Type B pancreatic cell (in vitro differentiated cells): ENCODE results near the gene BCKDK. TPM values are rescaled to one million over a fixed set of nuclear protein-coding genes. Genes with fewer than 3 reads are reported as not detected.
A peak's percentile ranks its signal among the peaks of the same experiment; 100 is the strongest.
"Not testable (repeated sequence)": the region's sequence is repeated elsewhere in the genome, so short reads cannot be mapped to it uniquely, and the experiment has no call there.

Experiments used
- DNase-seq: peaks from one replicate; pipeline ENCODE4 v3.0.0; 2021; ENCODE audit warnings: mixed read lengths; ENCODE audit not compliant: unreplicated experiment; ENCODE audit errors: extremely low spot score
- H3K27ac Mint-ChIP-seq: 2 replicates; pipeline ENCODE4 v1.8.0; 2021; ENCODE audit warnings: mild to moderate bottlenecking, mixed read lengths
- H3K27me3 Mint-ChIP-seq: 2 replicates; pipeline ENCODE4 v1.8.0; 2021; ENCODE audit warnings: mixed read lengths
- H3K36me3 Mint-ChIP-seq: 2 replicates; pipeline ENCODE4 v1.8.0; 2021; ENCODE audit warnings: mixed read lengths
- H3K4me1 Mint-ChIP-seq: one replicate; pipeline ENCODE4 v1.8.0; 2021; ENCODE audit warnings: mixed read lengths; ENCODE audit not compliant: unreplicated experiment
- H3K4me3 Mint-ChIP-seq: 2 replicates; pipeline ENCODE4 v1.8.0; 2021; ENCODE audit warnings: mild to moderate bottlenecking, mixed read lengths
- H3K9me3 Mint-ChIP-seq: 2 replicates; pipeline ENCODE4 v1.8.0; 2021; ENCODE audit warnings: mixed read lengths
- CTCF ChIP-seq: fragments of 200-600 bp; sonication (generic); conservative IDR thresholded peaks from 2 replicates; pipeline ENCODE4 v1.5.0; 2021; ENCODE audit warnings: antibody characterized with exemption, mild to moderate bottlenecking
- total RNA-seq: library from RNA; stranded (reverse); gene quantifications from 2 replicates; pipeline ENCODE4 v1.2.1, GENCODE V29; 2021; ENCODE audit warnings: low replicate concordance

BCKDK gene
- total RNA-seq, 1 donor from 2014 or later: 44.5 TPM

GRCh38 chr16:31147574-31147973 lies 39.4 kb downstream of the BCKDK start:
- Mint-ChIP-seq H3K27me3 (peaks cover 37% of the 10 kb centered on the region), H3K9me3 (no peaks in the 10 kb centered on the region), H3K27ac (no peak overlapping the region), H3K36me3 (no peaks in the 10 kb centered on the region), H3K4me1 (no peaks in the 10 kb centered on the region), H3K4me3 (peak overlapping the region; percentile 78)
- TF ChIP-seq CTCF: no peak
- DNase-seq: no peak

GRCh38 chr16:31148281-31148728 lies 40.1 kb downstream of the BCKDK start:
- H3K9me3 Mint-ChIP-seq: no peaks in the 10 kb centered on the region
- H3K36me3 Mint-ChIP-seq: no peaks in the 10 kb centered on the region
- H3K27ac Mint-ChIP-seq: no peak overlapping the region
- H3K27me3 Mint-ChIP-seq: peaks cover 37% of the 10 kb centered on the region
- H3K4me1 Mint-ChIP-seq: no peaks in the 10 kb centered on the region
- DNase-seq: no peak
- peak overlapping the region; percentile 78 for H3K4me3 Mint-ChIP-seq
- TF ChIP-seq CTCF: no peak

- TF ChIP-seq CTCF: no peak
- Mint-ChIP-seq H3K9me3 (no peaks in the 10 kb centered on the region), H3K27me3 (peaks cover 37% of the 10 kb centered on the region), H3K4me3 (no peak overlapping the region), H3K4me1 (no peaks in the 10 kb centered on the region), H3K36me3 (no peaks in the 10 kb centered on the region), H3K27ac (no peak overlapping the region)
- DNase-seq: no peak
Observed at GRCh38 chr16:31148896-31149295, 40.7 kb downstream of the BCKDK start.

GRCh38 chr16:31149332-31149731 lies 41.1 kb downstream of the BCKDK start:
- TF ChIP-seq CTCF: no peak
- no peak overlapping the region for H3K27ac Mint-ChIP-seq
- no peak for DNase-seq
- H3K36me3 Mint-ChIP-seq: no peaks in the 10 kb centered on the region
- H3K4me1 Mint-ChIP-seq: no peaks in the 10 kb centered on the region
- peaks cover 37% of the 10 kb centered on the region for H3K27me3 Mint-ChIP-seq
- H3K9me3 Mint-ChIP-seq: no peaks in the 10 kb centered on the region
- no peak overlapping the region for H3K4me3 Mint-ChIP-seq

GRCh38 chr16:31149894-31150890 lies 42.0 kb downstream of the BCKDK start, which contains the start of gene PRSS36:
Gene PRSS36 (minus strand): TSS chr16:31150066. CDS start chr16:31150035, 31 bp downstream.
- DNase-seq: no peak
- peaks cover 40% of the 10 kb centered on the region for H3K27me3 Mint-ChIP-seq
- no peaks in the 10 kb centered on the region for H3K9me3 Mint-ChIP-seq
- H3K4me1 Mint-ChIP-seq: no peaks in the 10 kb centered on the region
- no peak within 1 kb of the TSS for H3K4me3 Mint-ChIP-seq
- no peak for TF ChIP-seq CTCF
- H3K27ac Mint-ChIP-seq: no peak within 1 kb of the TSS
- no peaks in the 10 kb centered on the region for H3K36me3 Mint-ChIP-seq

- H3K27ac Mint-ChIP-seq, H3K9me3 Mint-ChIP-seq, DNase-seq, H3K4me1 Mint-ChIP-seq, H3K36me3 Mint-ChIP-seq, H3K4me3 Mint-ChIP-seq: not testable (repeated sequence)
- peaks cover 38% of the 10 kb centered on the region for H3K27me3 Mint-ChIP-seq
Observed at GRCh38 chr16:31150976-31151375, 42.8 kb downstream of the BCKDK start.
